HG02763 (cell line): Measurements from ENCODE around the gene ZNF157.
"Not testable (repeated sequence)": the region's sequence is repeated elsewhere in the genome, so short reads cannot be mapped to it uniquely, and the experiment has no call there.

ENCODE experiments used
- ATAC-seq: cut with Tn5 transposase; IDR thresholded peaks from one replicate; pipeline ENCODE4 v1.9.1; 2021; ENCODE audit warnings: mild to moderate bottlenecking, moderate library complexity; ENCODE audit not compliant: unreplicated experiment

The ZNF157 gene

DNA sequence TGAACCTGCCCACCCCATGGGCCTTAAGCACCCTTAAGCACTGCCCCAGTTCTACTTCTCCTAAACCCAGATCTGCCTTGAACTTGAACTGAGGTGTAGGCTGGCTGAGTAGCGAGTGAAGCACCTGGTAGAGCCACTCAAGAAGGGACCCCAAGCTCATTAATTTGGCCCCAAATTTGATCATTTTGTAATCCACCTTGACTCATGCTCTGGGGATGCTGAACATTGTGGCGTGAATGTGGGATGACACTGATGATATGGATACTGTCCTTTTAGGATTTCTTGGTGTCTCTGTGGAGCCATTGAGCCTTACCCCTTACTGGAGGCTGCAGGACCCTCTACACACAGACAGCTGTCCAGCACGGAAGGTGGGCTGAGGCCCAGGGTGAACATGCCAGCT, at the start of gene ZNF157:
ZNF157 (plus strand) TSS at position 301 of the 400 bp plus-strand sequence; CDS start at position 392, 91 bp downstream.
- ATAC-seq = no peak

- no peak for ATAC-seq
Observed at GRCh38 chrX:47321386-47321785, 49.0 kb upstream of the ZNF157 start.

- no peak for ATAC-seq
Observed at GRCh38 chrX:47321823-47322371, 48.5 kb upstream of the ZNF157 start.

DNA sequence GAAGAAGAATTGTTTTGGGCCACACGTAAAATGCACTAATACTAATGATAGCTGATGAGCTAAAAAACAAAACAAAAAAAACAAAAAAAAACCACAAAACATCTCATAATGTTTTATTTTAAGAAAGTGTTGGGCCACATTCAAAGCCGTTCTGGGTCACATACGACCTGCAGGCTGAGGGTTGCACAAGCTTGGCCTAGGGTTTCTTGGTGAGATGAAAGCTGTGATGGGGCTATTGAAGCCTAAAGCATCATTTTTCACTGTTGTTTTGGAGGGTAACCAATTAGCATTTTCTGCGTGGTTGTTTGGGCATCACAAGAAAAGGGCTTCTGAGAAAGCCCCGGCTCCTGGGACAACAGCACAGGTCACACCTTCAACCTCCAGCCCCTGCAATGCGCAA, 42.5 kb upstream of the ZNF157 start:
- no peak for ATAC-seq

DNA sequence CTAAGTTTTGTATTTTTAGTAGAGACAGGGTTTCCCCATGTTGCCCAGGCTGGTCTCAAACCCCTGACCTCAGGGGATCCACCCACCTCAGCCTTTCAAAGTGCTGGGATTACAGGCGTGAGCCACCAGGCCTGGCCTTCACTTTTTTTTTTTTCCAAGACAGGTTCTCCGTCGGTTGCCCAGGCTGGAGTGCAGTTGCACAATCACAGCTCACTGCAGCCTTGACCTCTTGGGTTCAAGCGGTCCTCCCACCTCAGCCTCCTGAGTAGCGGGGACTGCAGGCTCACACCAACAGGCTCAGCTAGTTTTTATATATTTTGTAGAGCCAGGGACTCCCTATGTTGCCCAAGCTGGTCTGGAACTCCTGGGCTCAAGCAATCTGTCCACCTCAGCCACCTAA, 37.6 kb upstream of the ZNF157 start:
- not testable (repeated sequence) for ATAC-seq

GRCh38 chrX:47351706-47352105, 18.7 kb upstream of the ZNF157 start:
- ATAC-seq = no peak

GRCh38 chrX:47358387-47359065, 11.9 kb upstream of the ZNF157 start:
- no peak for ATAC-seq

DNA sequence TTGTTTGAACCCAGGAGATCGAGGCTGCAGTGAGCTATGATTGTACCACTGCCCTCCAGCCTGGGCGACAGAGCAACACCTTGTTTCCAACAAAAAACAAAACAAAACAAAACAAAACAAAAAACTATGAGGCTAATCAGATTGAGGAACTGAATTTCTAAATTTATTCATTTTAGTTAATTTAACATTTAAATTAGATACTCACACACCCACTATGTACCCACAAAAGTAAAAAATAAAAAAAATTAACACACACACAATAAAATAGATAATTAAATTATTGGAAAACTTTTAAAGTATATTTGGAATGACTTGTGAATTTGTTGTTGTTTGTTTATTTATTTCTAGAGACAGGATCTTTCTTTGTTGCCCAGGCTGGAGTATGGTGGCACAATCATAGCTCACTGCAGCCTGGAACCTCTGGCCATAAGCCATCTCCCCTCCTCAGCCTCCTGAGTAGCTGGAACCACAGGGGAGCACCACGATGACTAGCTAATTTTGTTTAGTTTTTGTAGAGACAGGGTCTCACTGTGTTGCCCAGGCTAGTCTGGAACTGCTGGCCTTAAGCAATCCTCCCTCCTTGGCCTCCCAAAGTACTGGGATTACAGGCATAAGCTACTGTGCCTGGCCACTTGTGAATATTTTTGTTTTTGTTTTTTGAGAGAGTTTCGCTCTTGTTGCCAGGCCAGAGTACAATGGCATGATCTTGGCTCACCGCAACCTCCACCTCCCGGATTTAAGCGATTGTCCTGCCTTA, 9.8 kb upstream of the ZNF157 start:
- no peak for ATAC-seq

DNA sequence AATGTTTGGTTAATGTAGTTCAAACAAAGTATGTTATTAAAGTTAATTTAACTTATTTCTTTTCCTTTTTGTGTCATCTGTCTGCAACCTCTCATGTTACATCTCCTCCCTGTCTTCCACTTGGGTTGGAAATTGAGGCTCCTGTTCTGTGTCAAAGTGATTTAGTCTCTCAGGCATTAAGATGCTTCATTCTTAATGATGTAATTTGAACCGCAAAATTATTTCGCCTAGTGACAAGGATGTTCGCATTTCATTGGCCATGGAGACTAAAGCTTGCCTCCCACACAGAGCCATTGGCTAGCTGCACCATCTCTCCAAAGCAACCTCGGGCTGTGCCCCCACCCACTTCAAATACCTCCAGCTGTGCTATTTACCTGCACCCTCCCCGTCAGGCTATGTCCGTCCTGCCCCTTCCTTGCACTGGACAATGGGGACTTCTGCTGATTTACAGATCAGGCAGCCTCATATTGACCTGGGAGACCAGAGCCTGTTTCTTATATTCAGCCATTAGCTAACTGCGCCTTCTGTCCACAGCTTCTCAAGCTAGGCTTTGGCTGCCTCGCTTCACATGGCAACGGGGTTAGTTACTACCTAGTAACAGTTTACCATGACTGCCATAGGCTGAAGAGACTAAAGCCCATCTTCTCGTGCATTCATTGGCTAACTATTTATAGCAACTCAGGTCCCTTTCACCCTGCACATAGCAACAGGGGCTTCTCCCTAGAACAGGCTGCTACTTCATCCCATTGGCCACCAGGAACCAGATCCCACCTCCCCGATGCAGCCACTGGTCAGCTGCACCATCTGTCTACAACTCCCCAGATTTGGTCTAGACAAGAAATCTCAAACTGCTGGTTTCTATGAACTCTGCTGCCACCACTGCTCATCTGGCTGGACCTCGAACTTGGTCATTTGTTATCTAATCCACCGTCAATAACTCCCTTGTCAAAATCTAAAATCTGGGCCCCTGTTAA, 8.6 kb upstream of the ZNF157 start:
- ATAC-seq = peak; percentile 89

DNA sequence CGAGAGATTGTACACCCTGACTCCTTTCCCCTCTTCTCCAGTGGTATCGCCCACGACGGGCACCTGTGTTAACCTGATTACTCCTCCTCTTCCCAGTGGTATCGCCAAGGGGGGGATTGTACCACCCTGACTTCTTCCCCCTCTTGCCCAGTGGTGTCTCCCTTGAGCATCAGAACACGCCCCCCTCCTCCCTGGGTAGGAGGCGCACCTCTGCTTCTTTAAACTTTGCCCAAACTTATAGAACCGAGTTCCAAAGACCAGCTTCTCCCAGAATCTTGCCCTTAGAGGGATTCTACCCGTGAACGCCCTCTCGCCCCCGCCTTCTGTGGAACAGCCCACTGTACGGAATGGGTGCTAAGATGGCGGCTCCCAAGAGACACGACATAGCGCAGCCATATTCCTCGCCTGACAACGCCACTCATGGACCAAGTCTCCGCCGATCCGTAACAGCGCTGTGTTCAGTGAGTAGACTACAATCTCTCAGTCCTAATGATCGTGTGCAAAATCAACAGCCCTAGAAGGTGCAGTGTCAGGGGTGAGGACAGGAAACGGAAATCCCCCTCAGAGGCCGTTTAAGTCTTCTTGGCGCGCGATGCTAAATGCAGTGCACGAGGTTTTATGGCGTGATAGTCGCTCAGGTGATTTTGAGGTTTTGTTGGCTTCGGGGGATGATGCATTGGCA, 4.2 kb upstream of the ZNF157 start:
- peak; percentile 38 for ATAC-seq

- no peak for ATAC-seq
Observed at GRCh38 chrX:47373198-47373597, 2.8 kb downstream of the ZNF157 start.

GRCh38 chrX:47380268-47380667, 9.9 kb downstream of the ZNF157 start:
- no peak for ATAC-seq

DNA sequence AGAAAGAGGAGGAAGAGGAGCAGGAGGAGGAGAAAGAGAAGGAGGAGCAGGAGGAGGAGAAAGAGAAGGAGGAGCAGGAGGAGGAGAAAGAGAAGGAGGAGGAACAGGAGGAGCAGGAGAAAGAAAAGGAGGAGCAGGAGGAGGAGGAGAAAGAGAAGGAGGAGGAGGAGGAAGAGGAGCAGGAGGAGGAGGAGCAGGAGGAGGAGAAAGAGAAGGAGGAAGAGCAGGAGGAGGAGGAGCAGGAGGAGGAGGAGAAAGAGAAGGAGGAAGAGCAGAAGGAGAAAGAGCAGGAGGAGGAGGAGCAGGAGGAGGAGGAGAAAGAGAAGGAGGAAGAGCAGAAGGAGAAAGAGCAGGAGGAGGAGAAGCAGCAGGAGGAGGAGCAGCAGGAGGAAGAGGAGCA, 10.5 kb downstream of the ZNF157 start:
- not testable (repeated sequence) for ATAC-seq

DNA sequence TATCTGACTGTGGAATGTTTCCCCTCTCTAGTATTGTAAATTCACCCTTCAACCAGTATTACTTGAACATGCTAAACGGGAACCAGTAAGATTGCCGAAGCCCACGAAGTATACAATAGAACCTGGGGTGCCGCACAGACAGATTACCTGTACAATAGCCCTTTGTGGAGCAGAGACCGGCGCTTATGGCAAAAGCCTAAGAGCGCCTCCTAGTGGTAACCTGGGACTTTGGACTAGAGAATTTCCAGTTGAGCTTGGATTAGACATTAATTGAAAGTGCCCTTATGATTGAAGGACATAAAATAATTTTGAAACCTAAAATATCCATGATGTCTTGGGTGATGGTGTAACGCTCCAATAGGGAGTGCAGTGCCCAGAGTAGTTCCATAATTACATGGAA, 14.1 kb downstream of the ZNF157 start:
- ATAC-seq = no peak

DNA sequence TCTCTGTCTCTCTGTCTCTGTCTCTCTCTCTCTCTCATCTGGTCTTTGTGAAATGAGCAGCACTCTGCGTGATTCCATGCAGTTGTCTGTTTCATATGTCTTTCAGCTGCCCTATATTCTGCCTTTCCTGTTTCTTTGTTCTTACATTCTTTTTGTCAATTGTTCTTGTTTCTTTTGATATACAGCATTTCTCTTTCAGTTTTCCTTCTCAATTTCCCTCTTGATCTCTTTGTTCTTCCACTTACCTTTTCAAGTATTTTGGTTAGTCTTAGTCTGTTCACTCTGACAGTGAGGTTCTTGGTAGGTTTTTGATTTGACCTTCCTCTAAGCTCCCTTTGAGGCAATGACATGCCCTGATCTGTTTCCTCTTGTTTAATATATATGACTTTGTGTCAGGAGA, 20.4 kb downstream of the ZNF157 start:
- no peak for ATAC-seq

DNA sequence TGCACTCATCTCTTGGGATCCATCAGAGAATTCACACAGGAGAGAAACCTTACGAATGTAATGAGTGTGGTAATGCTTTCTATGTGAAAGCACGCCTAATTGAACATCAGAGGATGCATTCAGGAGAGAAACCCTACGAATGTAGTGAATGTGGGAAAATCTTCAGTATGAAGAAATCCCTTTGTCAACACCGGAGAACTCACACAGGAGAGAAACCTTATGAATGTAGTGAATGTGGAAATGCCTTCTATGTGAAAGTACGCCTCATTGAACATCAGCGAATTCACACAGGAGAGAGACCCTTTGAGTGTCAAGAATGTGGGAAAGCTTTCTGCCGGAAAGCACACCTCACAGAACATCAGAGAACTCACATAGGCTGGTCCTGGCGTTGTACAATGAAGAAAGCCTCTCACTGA, 42.8 kb downstream of the ZNF157 start:
- no peak for ATAC-seq

DNA sequence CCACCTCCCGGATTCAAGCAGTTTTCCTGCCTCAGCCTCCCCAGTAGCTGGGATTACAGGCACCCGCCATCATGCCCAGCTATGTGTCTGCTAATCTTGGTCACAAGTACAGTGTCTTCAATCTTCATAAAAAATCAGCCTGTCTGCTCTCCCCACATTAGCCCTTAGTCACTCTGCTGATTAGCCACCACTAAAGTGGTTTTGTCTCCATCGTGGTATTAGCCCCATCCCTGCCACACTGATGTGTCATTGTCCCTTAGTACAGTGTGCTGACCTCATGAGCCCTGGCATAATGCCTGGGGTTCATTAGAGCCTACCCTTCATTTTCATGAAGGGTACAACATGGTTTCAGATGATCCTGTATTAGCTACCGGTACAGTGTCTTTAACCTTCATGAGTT, 49.9 kb downstream of the ZNF157 start:
- no peak for ATAC-seq

DNA sequence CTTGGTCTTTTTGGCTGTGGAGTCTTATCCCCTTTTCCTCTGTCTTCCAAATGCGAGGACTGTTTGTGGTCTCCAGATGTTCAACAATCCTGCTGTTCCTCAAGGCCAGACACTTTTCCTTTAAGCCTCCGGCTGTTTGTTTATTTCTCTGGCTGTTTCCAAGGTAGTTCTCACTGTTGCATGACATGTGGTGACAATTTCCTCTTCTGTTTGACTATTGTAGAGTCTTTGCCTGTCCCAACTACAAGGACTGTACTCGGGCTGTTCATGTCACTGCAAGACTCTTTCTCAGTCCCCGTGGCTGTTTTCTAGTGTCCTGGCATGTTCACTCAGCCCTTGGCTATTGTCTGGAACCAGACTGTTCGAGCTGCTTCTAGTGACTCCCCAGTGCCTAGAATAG, 50.6 kb downstream of the ZNF157 start:
- ATAC-seq = no peak

DNA sequence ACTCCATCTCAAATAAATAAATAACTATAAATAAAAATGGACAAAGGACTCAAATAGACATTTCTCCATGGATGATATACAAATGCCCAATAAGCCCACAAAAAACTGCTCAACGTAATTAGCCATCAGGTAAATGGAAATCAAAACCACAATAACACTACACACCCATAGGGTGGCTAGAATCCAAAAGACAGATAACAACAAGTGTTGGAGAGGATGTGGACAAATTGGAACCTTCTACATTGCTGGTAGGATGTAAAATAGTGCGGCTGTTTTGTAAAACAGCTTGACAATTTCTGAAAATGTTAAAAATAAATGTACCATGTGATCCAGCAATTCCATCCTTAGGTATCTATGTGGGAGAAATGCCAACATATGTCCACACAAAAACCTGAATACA, 52.1 kb downstream of the ZNF157 start:
- ATAC-seq = no peak

- no peak for ATAC-seq
Observed at GRCh38 chrX:47430925-47431324, 60.5 kb downstream of the ZNF157 start.
